Measurements from ENCODE around the gene ETS2. TPM values are rescaled to one million over a fixed set of nuclear protein-coding genes. Genes with fewer than 3 reads are reported as not detected.
A peak's percentile ranks its signal among the peaks of the same experiment; 100 is the strongest.

ETS2 gene
- polyA plus RNA-seq, 2 donors, result 33.6 to 53.3 TPM

GRCh38 chr21:38777015-38777414, 28.7 kb upstream of the ETS2 start:
- WGBS, 2 donors, result 78 to 92% methylated on average over 1 of the region's 1 CpG

GRCh38 chr21:38777531-38777930, 28.2 kb upstream of the ETS2 start:
- Histone ChIP-seq H3K4me1 (ENCODE audit: control insufficient read depth in 2 of 2, insufficient read depth in 2 of 2, low read length in 1 of 2) (peaks cover 0 to 4% of the 10 kb centered on the region in 2 donors), H3K27ac (ENCODE audit: low read depth in 2 of 2, low read length in 1 of 2) (no peak overlapping the region), H3K4me3 (ENCODE audit: low read depth in 1 of 2, low read length in 2 of 2) (no peak overlapping the region), H3K27me3 (ENCODE audit: control insufficient read depth in 1 of 2, insufficient read depth in 2 of 2, low read length in 2 of 2) (no peaks in the 10 kb centered on the region), H3K9me3 (ENCODE audit: control insufficient read depth in 2 of 2, insufficient read depth in 1 of 2, low read depth in 1 of 2, low read length in 1 of 2) (no peaks in the 10 kb centered on the region), H3K36me3 (ENCODE audit: control insufficient read depth in 2 of 2, insufficient read depth in 2 of 2, low read length in 1 of 2) (no peaks in the 10 kb centered on the region)
- WGBS, 2 donors, result 45 to 55% methylated on average over 5 of the region's 5 CpGs

More at GRCh38 chr21:38777015-38777414, 28.7 kb upstream of the ETS2 start:
- Histone ChIP-seq H3K4me1 (ENCODE audit: control insufficient read depth in 2 of 2, insufficient read depth in 2 of 2, low read length in 1 of 2) (peaks cover 0 to 4% of the 10 kb centered on the region in 2 donors), H3K27ac (ENCODE audit: low read depth in 2 of 2, low read length in 1 of 2) (no peak overlapping the region), H3K9me3 (ENCODE audit: control insufficient read depth in 2 of 2, insufficient read depth in 1 of 2, low read depth in 1 of 2, low read length in 1 of 2) (no peaks in the 10 kb centered on the region), H3K4me3 (ENCODE audit: low read depth in 1 of 2, low read length in 2 of 2) (no peak overlapping the region), H3K27me3 (ENCODE audit: control insufficient read depth in 1 of 2, insufficient read depth in 2 of 2, low read length in 2 of 2) (no peaks in the 10 kb centered on the region), H3K36me3 (ENCODE audit: control insufficient read depth in 2 of 2, insufficient read depth in 2 of 2, low read length in 1 of 2) (no peaks in the 10 kb centered on the region)

- H3K4me1 ChIP-seq (ENCODE audit: control insufficient read depth in 2 of 2, insufficient read depth in 2 of 2, low read length in 1 of 2), result no peaks in the 10 kb centered on the region
- WGBS, 2 donors, result 73 to 83% methylated on average over 2 of the region's 2 CpGs
- H3K27me3 ChIP-seq (ENCODE audit: control insufficient read depth in 1 of 2, insufficient read depth in 2 of 2, low read length in 2 of 2), result no peaks in the 10 kb centered on the region
- H3K4me3 ChIP-seq (ENCODE audit: low read depth in 1 of 2, low read length in 2 of 2), result no peak overlapping the region
- H3K9me3 ChIP-seq (ENCODE audit: control insufficient read depth in 2 of 2, insufficient read depth in 1 of 2, low read depth in 1 of 2, low read length in 1 of 2), result no peaks in the 10 kb centered on the region
- H3K36me3 ChIP-seq (ENCODE audit: control insufficient read depth in 2 of 2, insufficient read depth in 2 of 2, low read length in 1 of 2), result no peaks in the 10 kb centered on the region
- no peak overlapping the region for H3K27ac ChIP-seq (ENCODE audit: low read depth in 2 of 2, low read length in 1 of 2)
Observed at GRCh38 chr21:38780879-38781278, 24.9 kb upstream of the ETS2 start.

GRCh38 chr21:38784458-38785266, 21.1 kb upstream of the ETS2 start:
- no peaks in the 10 kb centered on the region for H3K27me3 ChIP-seq (ENCODE audit: control insufficient read depth in 1 of 2, insufficient read depth in 2 of 2, low read length in 2 of 2)
- H3K9me3 ChIP-seq (ENCODE audit: control insufficient read depth in 2 of 2, insufficient read depth in 1 of 2, low read depth in 1 of 2, low read length in 1 of 2), result no peaks in the 10 kb centered on the region
- WGBS, 2 donors, result 60 to 69% methylated on average over 7 of the region's 7 CpGs
- no peak overlapping the region for H3K4me3 ChIP-seq (ENCODE audit: low read depth in 1 of 2, low read length in 2 of 2)
- H3K36me3 ChIP-seq (ENCODE audit: control insufficient read depth in 2 of 2, insufficient read depth in 2 of 2, low read length in 1 of 2), result no peaks in the 10 kb centered on the region
- H3K4me1 ChIP-seq (ENCODE audit: control insufficient read depth in 2 of 2, insufficient read depth in 2 of 2, low read length in 1 of 2), result peaks cover 0 to 6% of the 10 kb centered on the region in 2 donors
- peak overlapping the region in 1 of 2 donors; percentile 22 for H3K27ac ChIP-seq (ENCODE audit: low read depth in 2 of 2, low read length in 1 of 2)

- Histone ChIP-seq H3K27me3 (ENCODE audit: control insufficient read depth in 1 of 2, insufficient read depth in 2 of 2, low read length in 2 of 2) (no peaks in the 10 kb centered on the region), H3K4me3 (ENCODE audit: low read depth in 1 of 2, low read length in 2 of 2) (no peak overlapping the region), H3K27ac (ENCODE audit: low read depth in 2 of 2, low read length in 1 of 2) (no peak overlapping the region), H3K36me3 (ENCODE audit: control insufficient read depth in 2 of 2, insufficient read depth in 2 of 2, low read length in 1 of 2) (no peaks in the 10 kb centered on the region), H3K4me1 (ENCODE audit: control insufficient read depth in 2 of 2, insufficient read depth in 2 of 2, low read length in 1 of 2) (peaks cover 0 to 6% of the 10 kb centered on the region in 2 donors), H3K9me3 (ENCODE audit: control insufficient read depth in 2 of 2, insufficient read depth in 1 of 2, low read depth in 1 of 2, low read length in 1 of 2) (no peaks in the 10 kb centered on the region)
- WGBS, 2 donors, result 67 to 96% methylated on average over 1 of the region's 1 CpG
Observed at GRCh38 chr21:38785483-38785882, 20.2 kb upstream of the ETS2 start.

GRCh38 chr21:38787016-38787415, 18.7 kb upstream of the ETS2 start:
- 53 to 63% methylated on average over 6 of the region's 6 CpGs for WGBS, 2 donors
- no peaks in the 10 kb centered on the region for H3K36me3 ChIP-seq (ENCODE audit: control insufficient read depth in 2 of 2, insufficient read depth in 2 of 2, low read length in 1 of 2)
- no peak overlapping the region for H3K4me3 ChIP-seq (ENCODE audit: low read depth in 1 of 2, low read length in 2 of 2)
- peaks cover 0 to 6% of the 10 kb centered on the region in 2 donors for H3K4me1 ChIP-seq (ENCODE audit: control insufficient read depth in 2 of 2, insufficient read depth in 2 of 2, low read length in 1 of 2)
- H3K27me3 ChIP-seq (ENCODE audit: control insufficient read depth in 1 of 2, insufficient read depth in 2 of 2, low read length in 2 of 2), result no peaks in the 10 kb centered on the region
- no peaks in the 10 kb centered on the region for H3K9me3 ChIP-seq (ENCODE audit: control insufficient read depth in 2 of 2, insufficient read depth in 1 of 2, low read depth in 1 of 2, low read length in 1 of 2)
- H3K27ac ChIP-seq (ENCODE audit: low read depth in 2 of 2, low read length in 1 of 2), result no peak overlapping the region

GRCh38 chr21:38787461-38788274, 18.1 kb upstream of the ETS2 start:
- Histone ChIP-seq H3K4me3 (ENCODE audit: low read depth in 1 of 2, low read length in 2 of 2) (no peak overlapping the region), H3K36me3 (ENCODE audit: control insufficient read depth in 2 of 2, insufficient read depth in 2 of 2, low read length in 1 of 2) (no peaks in the 10 kb centered on the region), H3K9me3 (ENCODE audit: control insufficient read depth in 2 of 2, insufficient read depth in 1 of 2, low read depth in 1 of 2, low read length in 1 of 2) (no peaks in the 10 kb centered on the region), H3K4me1 (ENCODE audit: control insufficient read depth in 2 of 2, insufficient read depth in 2 of 2, low read length in 1 of 2) (peaks cover 0 to 6% of the 10 kb centered on the region in 2 donors), H3K27me3 (ENCODE audit: control insufficient read depth in 1 of 2, insufficient read depth in 2 of 2, low read length in 2 of 2) (no peaks in the 10 kb centered on the region), H3K27ac (ENCODE audit: low read depth in 2 of 2, low read length in 1 of 2) (peak overlapping the region; percentile 58 to 75)
- WGBS, 2 donors, result 51 to 53% methylated on average over 19 of the region's 19 CpGs

GRCh38 chr21:38788275-38788905, 17.3 kb upstream of the ETS2 start:
- H3K9me3 ChIP-seq (ENCODE audit: control insufficient read depth in 2 of 2, insufficient read depth in 1 of 2, low read depth in 1 of 2, low read length in 1 of 2), result no peaks in the 10 kb centered on the region
- H3K4me3 ChIP-seq (ENCODE audit: low read depth in 1 of 2, low read length in 2 of 2), result no peak overlapping the region
- H3K27me3 ChIP-seq (ENCODE audit: control insufficient read depth in 1 of 2, insufficient read depth in 2 of 2, low read length in 2 of 2), result no peaks in the 10 kb centered on the region
- peak overlapping the region in 1 of 2 donors; percentile 45 for H3K27ac ChIP-seq (ENCODE audit: low read depth in 2 of 2, low read length in 1 of 2)
- 59 to 76% methylated on average over 4 of the region's 4 CpGs for WGBS, 2 donors
- H3K4me1 ChIP-seq (ENCODE audit: control insufficient read depth in 2 of 2, insufficient read depth in 2 of 2, low read length in 1 of 2), result peaks cover 0 to 6% of the 10 kb centered on the region in 2 donors
- no peaks in the 10 kb centered on the region for H3K36me3 ChIP-seq (ENCODE audit: control insufficient read depth in 2 of 2, insufficient read depth in 2 of 2, low read length in 1 of 2)

GRCh38 chr21:38789275-38789674, 16.5 kb upstream of the ETS2 start:
- Histone ChIP-seq H3K4me1 (ENCODE audit: control insufficient read depth in 2 of 2, insufficient read depth in 2 of 2, low read length in 1 of 2) (peaks cover 0 to 6% of the 10 kb centered on the region in 2 donors), H3K27ac (ENCODE audit: low read depth in 2 of 2, low read length in 1 of 2) (no peak overlapping the region), H3K4me3 (ENCODE audit: low read depth in 1 of 2, low read length in 2 of 2) (no peak overlapping the region), H3K27me3 (ENCODE audit: control insufficient read depth in 1 of 2, insufficient read depth in 2 of 2, low read length in 2 of 2) (no peaks in the 10 kb centered on the region), H3K36me3 (ENCODE audit: control insufficient read depth in 2 of 2, insufficient read depth in 2 of 2, low read length in 1 of 2) (no peaks in the 10 kb centered on the region), H3K9me3 (ENCODE audit: control insufficient read depth in 2 of 2, insufficient read depth in 1 of 2, low read depth in 1 of 2, low read length in 1 of 2) (no peaks in the 10 kb centered on the region)
- 91 to 98% methylated on average over 3 of the region's 3 CpGs for WGBS, 2 donors
